Stimulated activated CD4-positive, alpha-beta T cell treated with anti-CD3 and anti-CD28 coated beads, Interleukin-1b, Interleukin-23, amount 100 ng/mL, for 24 hours (primary cell): Measurements from ENCODE around the gene CNDP1.
A peak's percentile ranks its signal among the peaks of the same experiment; 100 is the strongest.
"Not testable (repeated sequence)": the region's sequence is repeated elsewhere in the genome, so short reads cannot be mapped to it uniquely, and the experiment has no call there.

Experiments
- DNase-seq, 4 experiments: peaks; one replicate each; pipeline ENCODE4 v3.0.0-alpha.2; 2020; ENCODE audit warnings: low read depth in 4 of 4, low spot score in 1 of 4

CNDP1 gene

DNA sequence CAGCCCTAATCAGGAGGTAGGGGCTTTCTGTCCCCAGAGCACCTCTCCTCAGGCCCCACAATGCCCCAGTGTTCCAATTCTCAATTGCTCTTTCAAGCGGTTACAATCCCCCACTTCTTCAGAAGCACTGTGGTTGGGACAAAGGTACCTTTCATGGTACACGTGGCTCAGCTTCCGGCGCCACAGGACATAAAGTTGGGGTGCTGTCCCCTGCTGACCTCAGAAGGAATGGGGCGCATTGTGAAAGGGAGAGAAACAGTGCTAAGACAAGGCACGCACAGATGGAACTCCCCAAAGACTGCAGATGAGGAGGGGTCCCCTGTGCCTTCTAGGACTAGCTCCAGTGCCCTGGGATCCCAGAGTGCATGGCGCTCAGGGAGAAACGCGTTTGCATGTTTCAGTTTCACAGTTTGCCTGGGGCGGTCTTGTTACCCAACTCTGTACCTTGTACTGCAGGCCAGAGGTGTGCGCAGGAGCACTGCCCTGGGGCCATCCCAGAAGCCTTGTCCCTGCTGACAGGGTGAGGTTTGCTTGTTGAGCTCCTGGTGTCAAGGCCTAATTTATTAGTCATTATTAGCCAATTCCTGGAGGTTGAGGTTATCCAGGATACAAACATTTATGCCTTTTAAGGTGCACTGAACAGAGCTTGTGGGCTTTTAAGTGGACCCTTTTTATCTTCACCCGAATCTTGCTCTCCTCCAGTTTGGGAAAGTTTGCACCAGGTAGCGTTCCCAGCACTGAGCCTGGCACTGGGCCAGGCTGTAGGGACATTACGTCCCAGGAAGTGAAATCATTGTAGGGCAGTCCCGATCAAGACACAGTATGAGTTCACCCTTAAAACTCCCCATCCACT, 7.6 kb downstream of the CNDP1 start:
- no peak for DNase-seq

DNA sequence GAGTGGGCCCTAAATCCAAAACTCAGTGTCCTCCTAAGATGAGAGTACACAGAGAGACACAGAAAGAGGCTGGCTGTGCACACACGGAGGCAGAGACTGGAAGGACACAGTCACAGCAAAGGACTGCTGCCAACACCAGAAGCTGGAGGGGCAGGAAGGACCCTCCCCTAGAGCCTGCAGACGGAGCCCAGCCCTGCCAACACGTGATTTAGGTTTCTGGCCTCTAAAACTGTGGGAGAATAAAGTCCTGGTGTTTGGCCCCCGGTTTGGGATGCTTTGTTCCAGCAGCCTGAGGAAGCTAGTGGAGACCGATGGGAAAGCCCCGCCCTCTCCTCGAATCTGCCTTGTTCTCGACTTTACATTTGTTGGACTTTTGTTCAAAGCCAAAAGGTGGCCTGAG, 10.6 kb downstream of the CNDP1 start:
- no peak for DNase-seq

DNA sequence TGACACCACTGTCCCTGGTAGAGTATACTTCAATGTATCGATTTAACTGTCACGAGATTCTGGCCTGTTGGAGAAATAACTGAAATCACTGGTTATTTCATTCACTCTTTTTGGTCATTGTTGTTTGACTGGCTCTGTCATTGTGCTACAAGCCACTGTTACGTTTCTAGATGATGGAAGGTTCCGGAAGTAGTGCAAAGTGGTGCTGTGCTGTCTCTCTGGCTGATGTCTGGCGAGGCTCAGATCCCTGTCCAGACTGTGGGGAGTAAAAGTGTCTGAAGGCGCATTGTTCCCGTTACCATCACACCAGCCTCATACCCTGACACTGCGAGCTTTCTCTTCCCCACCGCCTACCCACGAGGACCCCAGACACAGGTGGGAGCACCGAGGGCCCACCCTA, 11.7 kb downstream of the CNDP1 start:
- DNase-seq, result no peak

DNA sequence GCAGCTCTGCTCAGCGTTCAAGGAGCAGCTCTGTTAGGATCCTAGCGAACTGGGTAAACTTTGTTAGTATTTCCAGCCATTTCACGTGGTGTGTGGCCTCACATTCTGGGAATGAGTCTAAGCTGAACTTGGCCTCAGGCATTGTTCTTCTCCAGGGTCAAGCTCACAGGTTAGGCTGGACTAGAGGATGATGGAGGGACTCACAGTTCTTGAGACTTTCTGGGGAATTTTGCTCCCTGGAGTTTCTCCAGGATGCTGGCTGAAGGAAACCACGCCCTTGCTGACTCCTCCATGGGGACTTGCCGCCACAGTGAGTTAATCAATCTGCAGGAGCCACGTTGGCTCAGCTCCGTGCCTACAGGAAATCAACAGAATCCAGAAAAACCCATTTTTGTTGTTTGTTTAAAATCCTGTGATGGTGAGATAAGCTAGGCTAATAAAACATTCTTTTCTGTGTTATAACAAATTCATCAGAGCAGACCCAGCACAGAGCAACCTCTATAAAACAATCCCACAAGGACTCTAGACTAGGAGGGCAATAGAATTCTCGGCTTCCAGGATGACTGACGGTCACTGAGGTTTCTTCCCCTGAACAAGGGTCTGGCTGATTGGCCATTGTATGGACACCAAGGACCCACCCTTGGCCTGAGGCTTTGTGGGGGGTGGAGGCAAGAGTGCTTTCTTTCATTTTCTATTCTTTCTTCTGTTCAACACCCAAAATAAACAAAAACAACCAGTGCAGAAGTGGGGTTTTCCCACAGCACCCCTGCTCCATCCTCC, 12.6 kb downstream of the CNDP1 start:
- no peak for DNase-seq

DNA sequence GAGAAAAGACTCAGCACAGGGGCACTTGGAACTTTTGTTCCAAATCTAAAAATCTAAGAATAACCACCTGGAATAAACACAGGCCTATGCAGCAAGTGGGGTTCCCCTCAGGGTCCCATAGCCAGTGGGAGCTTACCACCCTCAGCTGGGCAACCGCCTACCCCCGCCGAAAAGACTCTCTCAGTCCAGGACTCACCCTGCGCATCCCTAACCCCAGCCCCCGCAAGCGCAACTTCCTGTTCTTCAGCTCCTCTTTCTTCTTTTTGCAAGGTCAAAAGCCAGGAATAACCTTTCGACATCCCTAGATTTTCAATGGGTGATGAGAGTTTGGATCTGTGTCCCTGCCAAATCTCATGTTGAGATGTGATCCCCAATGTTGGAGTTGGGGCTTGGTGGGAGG, 13.6 kb downstream of the CNDP1 start:
- DNase-seq, result no peak

DNA sequence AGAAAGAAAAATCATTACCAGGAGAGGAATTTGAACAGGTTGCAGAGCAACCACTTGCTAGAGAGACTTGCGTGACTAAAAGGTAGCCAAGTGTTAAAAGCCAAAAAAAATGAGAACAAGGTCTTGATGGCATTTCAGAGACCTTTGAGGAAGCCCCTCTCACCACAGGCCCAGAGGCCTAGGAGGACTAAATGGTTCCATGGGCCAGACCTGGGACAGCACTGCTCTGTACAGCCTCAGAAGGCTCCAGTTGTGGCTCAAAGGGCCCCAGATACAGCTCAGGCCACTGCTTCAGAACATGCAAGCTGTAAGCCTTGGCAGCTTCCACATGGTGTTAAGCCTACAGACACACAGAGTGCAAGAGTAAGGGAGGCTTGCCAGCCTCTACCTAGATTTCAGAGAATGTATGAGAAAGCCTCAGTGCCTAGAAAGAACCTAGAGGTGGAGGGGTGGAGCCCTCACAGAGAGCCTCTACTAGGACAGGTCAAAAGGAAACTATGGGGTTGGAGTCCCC, 15.3 kb downstream of the CNDP1 start:
- DNase-seq, result no peak

DNA sequence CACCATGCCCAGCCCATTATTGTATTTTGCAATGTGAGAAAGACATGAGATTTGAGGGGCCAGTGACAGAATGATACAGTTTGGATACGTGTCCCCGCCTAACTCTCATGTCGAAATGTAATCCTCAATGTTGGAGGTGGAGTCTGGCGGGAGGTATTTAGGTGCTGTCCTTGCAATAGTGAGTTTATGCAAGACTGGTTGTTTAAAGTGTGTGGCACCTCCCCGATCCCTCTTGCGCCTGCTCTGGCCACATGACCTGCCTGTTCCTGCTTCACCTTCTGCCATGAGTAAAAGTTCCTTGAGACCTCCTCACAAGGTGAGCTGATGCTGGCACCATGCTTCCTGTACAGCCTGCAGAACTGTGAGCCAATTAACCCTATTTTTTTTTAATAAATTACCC, 16.6 kb downstream of the CNDP1 start:
- DNase-seq, result no peak

DNA sequence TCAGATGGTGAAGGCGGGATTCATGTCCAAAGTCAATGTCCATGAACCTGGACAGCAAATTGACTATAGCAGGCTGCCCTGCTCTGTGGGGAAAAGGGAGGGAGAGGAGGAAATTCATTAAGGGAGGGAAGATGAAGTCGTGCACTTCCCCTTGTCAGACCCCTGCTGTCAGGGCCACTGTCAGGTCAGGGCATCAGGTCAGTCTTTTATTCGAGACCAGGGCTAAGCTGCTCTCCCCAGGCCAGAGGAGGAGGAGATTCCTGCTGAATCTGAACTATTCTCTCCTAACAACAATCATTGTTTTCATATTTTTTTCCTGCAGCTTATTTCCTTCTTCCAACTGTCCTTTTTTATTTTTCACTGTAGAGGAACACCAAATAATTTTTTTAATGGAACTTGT, 17.2 kb downstream of the CNDP1 start:
- DNase-seq, result no peak

DNA sequence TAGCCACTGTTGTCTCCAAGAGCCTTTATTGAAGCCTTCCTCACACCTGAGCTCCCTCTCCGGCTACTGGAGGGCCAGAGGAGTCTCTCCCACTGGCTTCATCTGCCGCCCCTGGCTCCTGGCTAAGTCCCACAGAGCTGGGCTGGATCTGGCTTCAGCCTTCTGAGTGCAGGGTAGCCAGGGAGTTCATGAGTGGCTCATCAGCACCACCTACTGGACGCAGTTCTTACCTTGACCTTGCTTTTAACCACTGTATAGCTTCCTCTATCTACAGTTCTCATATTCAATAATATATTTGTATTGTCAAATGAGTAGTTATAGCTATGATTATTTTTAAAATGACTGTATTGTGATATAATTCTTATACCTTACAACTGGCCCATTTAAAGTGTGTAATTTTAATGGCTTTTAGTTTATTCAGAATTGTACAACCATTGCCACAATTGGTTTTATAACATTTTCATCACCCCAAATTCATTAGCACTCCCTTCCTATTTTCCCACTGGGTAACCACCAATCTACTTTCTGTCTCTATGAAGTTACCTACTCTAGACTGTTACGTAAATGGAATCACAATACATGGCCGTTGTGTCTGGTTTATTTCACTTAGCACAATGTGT, 17.7 kb downstream of the CNDP1 start:
- peak; percentile 53 to 72 (median 59) for DNase-seq

DNA sequence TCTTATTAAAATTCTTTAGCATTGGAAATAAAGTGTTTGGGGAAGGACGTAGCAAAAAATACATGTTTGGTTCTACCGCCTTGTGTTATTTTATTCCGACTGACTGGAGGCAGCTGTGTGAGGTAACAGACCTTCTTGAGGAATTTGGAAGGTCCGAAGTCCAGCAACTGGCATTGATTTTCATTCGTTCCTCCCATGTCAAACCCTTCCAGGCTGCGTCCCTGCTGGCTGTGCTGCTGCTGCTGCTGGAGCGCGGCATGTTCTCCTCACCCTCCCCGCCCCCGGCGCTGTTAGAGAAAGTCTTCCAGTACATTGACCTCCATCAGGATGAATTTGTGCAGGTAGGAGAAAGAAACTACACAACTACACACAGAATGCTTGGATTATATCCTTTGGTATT, 21.8 kb downstream of the CNDP1 start:
- no peak for DNase-seq

DNA sequence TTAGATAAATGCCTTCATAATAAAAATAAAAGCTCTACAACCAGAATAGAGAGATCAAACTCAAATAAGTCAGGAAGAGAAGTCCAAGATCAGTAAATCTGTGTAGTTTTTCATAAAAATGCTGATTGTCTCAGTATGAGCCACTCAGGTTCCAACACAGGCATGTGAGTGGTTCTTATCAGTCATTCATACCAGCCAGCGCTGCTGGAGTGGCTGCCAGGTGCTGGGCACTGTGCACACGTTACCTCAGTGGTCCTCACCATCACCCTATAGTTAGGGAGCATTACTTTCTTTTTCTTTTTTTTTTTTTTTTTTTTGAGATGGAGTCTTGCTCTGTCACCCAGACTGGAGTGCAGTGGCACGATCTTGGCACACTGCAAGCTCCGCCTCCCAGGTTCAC, 23.8 kb downstream of the CNDP1 start:
- no peak for DNase-seq

DNA sequence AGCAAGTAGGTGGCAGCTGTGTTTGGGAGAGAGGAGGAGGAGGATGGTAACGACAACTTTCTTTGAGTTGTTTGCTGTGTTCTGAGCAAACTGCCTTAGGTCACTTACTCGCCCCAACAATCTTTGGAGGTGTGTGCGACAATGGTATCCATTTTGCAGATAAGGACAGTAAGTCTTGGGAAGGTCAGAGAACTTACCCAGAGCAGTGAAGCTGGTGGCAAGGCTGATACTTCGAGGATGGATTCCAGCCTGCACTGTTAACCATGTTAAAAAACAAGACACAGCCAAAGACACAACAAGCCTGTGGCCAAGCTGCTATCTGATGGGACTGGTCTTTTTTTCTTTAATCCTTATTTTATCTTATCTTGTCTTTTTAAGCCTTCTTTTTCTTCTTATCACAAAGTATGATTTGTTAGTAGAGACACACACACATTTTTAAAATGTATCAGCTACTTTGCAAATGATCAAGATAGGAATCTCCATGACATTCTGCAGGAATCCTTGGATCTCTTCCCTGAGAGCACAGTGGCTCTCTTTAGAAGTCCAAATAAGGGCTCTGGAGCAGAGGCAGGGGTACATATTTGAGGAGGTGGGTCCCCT, 27.9 kb downstream of the CNDP1 start:
- no peak for DNase-seq

DNA sequence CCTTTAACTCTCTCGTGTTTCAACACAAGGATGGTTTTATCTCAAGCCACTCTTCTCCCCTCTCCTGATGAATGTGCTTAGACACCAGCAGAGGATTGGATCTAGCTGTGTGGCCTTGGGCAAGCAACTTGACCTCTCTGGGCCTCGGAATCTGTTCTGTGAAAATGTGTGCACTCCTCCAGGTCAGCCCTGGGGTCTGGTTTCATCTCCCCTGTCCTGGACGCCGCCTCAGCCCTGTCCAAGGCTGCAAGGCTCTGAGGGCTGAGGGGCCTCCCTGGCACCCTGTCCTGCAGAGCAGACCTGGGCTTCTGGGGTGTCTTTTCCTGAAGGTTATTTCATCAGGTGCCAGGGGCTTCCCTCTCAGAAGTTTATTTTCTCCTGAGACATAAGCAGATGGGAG, 28.5 kb downstream of the CNDP1 start:
- no peak for DNase-seq

DNA sequence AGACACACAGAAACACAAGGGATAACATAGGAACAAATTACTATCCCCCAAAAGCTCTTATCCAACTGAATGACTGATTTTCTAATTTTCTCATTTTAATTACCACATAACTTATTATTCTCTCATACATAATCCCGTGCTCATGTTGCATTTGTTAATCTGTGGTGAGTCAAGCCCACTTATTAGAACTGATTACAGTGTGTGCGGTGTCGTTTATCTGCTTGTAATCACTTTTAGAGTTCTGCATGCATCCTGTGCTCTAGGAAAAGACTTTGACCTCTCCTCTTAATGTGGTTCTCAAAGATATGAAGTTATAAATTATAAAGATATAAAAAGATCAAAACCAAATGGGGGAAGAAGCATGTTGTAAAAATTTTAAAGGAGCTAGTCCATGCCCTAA, 29.7 kb downstream of the CNDP1 start:
- DNase-seq, result no peak

DNA sequence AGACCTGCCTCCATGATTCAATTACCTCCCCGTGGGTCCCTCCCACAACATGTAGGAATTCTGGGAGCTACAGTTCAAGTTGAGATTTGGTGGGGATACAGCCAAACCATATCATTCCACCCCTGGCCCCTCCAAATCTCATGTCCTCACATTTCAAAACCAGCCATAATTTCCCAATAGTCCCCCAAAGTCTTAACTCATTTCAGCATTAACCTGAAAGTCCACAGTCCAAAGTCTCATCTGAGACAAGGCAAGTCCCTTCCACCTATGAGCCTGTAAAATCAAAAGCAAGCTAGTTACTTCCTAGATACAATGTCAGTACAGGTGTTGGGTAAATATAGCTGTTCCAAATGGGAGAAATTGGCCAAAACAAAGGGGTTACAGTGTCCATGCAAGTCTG, 30.9 kb downstream of the CNDP1 start:
- not testable (repeated sequence) for DNase-seq

DNA sequence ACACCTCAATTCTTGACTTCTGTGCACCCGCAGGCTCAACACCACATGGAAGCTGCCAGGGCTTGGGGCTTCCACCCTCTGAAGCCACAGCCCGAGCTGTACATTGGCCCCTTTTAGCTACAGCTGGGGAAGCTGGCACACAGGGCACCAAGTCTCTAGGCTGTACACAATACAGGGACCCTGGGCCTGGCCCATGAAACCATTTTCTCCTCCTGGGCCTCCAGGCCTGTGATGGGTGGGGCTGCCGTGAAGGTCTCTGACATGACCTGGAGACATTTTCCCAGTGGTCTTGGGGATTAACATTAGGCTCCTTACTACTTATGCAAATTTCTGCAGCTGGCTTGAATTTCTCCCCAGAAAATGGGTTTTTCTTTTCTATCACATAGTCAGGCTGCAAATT, 31.7 kb downstream of the CNDP1 start:
- not testable (repeated sequence) for DNase-seq

DNA sequence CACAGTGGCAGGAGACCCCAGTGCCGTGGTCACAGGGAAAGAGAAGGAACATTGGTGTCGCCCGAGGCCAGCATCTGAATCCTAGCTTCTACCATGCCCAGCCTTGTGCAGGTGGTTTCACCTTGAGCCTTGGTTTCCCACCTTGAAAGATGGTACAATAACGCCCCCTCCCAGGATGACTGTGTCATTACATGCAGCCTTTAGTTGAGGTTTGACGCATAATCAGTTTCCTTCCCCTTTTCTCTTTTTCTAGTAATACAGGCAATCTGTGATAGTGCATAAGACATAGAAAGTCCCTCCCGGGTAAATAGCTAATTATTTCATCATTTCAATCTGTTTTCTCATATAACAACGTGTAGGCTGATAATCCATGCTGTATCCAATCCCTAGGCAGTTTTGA, 33.5 kb downstream of the CNDP1 start:
- DNase-seq, result no peak

DNA sequence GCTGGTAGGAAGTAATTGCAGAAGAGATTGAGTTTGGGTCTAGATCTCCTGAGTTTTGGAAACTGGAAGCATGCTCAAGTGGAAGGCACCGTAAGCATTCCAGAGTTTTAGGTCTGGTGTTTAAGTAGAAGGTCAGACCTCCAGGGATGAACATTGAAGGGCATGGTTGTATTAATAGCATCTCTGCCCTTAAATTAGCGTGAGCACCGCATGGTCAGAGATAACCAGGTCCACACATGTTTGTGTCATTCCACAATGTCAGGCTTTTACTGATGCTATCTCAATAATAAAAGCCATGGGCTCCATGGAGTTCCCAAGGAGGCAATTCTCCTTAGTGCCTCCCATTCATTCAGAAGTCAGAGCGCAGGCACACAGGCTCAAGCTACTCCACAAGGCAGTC, 35.1 kb downstream of the CNDP1 start:
- DNase-seq, result no peak

DNA sequence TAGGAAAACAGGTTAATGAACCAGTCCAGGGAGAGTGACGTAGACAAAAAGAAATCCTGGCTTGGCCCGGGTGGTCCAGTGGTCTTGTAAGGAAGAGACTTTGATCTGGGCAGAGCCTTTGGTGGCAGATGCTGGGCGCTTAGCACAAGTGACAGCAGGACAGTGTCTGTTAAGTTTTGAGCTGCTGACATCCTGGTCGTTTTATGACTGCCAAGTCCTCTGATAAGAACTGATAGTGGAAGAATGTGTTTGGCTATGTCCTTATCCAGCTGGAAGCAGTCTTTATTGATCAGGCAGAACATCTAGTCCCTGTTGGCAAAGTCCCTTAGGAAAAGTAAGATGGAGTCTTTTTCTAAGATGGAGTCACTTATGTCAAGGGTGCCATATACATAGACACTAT, 36.0 kb downstream of the CNDP1 start:
- DNase-seq, result no peak

DNA sequence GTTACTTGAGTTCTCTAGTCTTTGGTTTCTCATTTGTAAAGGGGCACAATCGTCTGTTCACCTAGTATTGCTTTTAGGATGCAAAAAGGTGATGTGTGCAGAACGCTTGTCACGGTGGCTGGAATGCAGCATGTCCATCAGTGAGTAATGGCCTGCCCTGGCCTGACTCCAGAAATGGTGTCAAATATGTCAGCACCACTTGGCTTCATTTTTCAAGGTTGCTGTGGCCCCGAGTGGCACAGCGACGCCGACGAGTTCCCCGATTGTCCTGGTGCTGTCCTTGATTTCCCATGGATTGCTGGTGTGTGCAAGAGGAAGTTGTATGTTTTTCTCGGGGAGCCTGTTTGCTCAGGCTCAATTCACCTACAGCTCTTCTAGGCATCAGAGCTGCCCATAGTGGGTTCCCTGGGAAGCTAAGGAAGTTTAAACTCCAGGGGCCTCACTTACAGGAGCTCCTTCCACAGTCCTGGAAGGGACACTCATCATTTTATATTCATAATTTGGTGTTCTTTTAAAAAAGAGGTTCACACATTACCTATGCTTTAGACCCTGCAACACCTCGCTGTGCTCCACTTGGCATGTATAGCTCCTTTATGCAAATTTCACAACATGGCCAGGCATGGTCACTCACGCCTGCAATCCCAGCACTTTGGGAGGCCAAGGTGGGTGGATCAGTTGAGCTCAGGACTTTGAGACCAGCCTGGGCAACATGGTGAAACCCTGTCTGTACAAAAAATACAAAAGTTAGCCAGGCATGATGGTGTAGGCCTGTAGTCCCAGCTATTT, 37.8 kb downstream of the CNDP1 start:
- DNase-seq, result no peak

DNA sequence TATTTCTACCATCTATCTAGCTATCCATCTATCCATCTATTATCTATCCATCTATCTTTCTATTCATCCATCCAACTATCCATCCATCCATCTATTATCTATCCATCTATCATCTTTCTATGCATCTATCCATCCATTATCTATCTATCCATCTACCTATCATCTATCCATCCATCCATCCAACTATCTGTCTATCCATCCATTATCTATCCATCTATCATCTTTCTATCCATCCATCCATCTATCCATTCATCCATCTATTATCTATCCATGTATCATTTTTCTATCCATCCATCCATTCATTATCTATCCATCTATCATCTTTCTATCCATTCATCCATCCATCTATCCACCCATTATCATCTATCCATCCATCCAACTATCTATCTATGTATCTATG, 38.8 kb downstream of the CNDP1 start:
- no peak for DNase-seq
